Retinal pigment epithelial cell (primary cell): ENCODE data around the gene XKR7.

Experiments used
- DNase-seq: peaks from one replicate; pipeline ENCODE4 v3.0.0-alpha.2; 2010; ENCODE audit warnings: low read depth
- H3K4me3 ChIP-seq: 2 replicates; pipeline ENCODE4 v1.5.1; 2011; ENCODE audit warnings: mild to moderate bottlenecking, low read length, control low read depth, moderate library complexity
- TF ChIP-seq, protein P1 (sequence below): conservative IDR thresholded peaks from 2 replicates; pipeline ENCODE4 v1.5.1; 2011; ENCODE audit warnings: low read depth, low read length, control low read depth, inconsistent platforms

Gene XKR7

DNA sequence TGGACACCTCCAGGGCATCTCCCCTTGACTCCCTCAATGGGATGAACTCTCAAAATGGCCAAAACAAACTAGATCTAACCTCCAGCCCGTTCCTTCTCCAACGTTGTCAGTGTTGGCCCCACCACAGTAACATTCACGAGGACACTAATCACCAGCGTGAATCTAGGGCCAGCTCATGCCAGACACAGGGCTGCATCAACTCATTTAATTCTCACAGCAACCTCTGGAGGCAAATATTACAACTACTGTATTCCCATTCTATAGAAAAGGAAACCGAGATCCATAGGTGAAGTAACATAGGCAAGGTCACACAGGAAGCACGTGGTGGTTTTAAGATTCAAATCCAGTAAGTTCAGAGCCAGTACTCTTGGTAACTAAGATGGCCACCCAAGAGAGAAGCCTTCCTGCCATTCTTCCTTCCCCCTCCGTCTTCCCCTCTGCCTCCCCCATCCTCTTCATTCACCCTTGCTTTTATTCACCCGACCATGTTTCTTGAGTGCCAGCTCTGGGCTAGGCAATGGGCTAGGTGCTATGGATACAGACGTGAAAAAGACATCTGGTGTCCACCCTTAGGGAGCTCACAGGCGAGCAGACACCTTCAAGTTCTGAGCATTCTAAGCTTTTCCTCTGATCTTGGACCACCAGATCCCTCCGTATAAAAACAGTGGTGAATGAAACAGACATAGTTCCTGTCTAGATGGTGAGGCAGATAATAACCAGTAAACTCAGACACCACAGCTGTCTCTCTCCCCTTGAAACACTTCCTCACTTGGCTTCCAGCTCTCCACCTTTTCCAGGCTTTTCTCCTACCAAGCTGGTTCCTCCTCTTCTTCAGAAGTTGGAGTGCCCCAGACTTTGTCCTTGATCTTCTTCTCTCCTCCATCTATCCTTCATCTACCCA is 51.9 kb downstream of the XKR7 start:
- TF ChIP-seq, protein P1, sequence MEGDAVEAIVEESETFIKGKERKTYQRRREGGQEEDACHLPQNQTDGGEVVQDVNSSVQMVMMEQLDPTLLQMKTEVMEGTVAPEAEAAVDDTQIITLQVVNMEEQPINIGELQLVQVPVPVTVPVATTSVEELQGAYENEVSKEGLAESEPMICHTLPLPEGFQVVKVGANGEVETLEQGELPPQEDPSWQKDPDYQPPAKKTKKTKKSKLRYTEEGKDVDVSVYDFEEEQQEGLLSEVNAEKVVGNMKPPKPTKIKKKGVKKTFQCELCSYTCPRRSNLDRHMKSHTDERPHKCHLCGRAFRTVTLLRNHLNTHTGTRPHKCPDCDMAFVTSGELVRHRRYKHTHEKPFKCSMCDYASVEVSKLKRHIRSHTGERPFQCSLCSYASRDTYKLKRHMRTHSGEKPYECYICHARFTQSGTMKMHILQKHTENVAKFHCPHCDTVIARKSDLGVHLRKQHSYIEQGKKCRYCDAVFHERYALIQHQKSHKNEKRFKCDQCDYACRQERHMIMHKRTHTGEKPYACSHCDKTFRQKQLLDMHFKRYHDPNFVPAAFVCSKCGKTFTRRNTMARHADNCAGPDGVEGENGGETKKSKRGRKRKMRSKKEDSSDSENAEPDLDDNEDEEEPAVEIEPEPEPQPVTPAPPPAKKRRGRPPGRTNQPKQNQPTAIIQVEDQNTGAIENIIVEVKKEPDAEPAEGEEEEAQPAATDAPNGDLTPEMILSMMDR: no peak
- H3K4me3 ChIP-seq: no peak overlapping the region
- DNase-seq: no peak

DNA sequence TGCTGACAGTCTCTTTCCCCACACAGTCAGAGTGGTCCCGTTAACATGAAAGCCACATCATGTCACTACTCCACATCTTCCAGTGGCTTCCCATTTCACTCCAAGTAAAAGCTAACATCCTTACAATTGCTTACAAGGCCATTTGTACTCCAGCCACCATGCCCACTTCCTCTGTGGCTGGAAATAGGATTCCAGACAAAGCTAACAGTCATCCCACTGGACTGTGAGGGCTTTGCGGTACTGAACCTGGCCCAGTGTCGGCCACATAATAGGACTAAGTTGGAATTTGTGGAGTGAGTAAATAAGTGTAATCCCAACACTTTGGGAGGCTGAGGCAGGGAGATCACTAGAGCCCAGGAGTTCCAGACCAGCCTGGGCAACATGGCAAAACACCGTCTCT is 53.1 kb downstream of the XKR7 start:
- no peak overlapping the region for H3K4me3 ChIP-seq
- TF ChIP-seq, protein P1: no peak
- no peak for DNase-seq

DNA sequence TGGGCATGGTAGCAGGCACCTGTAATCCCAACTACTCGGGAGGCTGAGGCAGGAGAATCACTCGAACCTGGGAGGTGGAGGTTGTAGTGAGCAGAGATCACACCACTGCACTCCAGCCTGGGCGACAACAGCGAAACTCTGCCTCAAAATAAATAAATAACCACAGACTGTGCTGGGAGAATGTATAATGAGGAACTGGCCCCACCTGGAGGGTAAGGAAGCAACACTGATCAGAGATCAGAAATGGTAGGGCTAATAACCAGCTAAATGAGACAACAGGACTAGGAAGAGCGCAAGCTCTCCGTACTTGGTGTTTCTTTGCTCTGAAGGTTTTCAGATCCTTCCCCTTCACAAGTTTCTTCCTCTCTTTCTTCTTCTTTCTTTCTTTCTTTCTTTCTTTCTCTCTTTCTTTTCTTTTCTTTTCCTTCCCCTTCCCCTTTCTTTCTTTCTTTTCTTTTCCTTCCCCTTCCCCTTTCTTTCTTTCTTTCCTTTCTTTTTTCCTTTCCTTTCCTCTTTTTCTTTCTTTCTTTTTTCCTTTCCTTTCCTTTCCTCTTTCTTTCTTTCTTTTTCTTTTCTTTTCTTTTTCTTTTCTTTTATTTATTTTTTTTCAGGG is 56.8 kb downstream of the XKR7 start:
- TF ChIP-seq, protein P1: no peak
- H3K4me3 ChIP-seq: no peak overlapping the region
- no peak for DNase-seq

DNA sequence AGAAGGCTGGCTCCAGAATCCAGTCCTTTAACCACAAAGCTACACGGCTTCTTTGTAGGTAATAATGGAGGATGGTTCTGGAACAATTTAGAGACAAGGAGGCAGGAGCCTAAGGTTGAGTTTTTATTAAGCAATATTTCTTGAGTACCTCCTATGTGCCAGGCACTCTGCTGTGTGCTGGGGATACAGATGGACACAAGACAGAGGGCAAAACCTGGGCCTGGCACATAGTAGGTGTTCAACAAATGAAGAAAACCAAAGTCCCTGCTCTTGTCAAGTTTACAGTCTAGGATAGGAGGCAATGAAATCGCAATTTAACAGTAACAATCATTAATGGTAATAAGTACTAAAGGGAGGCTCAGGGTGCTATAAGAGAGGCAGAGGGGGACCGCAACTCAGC is 59.7 kb downstream of the XKR7 start:
- no peak overlapping the region for H3K4me3 ChIP-seq
- no peak for DNase-seq
- TF ChIP-seq, protein P1: no peak

DNA sequence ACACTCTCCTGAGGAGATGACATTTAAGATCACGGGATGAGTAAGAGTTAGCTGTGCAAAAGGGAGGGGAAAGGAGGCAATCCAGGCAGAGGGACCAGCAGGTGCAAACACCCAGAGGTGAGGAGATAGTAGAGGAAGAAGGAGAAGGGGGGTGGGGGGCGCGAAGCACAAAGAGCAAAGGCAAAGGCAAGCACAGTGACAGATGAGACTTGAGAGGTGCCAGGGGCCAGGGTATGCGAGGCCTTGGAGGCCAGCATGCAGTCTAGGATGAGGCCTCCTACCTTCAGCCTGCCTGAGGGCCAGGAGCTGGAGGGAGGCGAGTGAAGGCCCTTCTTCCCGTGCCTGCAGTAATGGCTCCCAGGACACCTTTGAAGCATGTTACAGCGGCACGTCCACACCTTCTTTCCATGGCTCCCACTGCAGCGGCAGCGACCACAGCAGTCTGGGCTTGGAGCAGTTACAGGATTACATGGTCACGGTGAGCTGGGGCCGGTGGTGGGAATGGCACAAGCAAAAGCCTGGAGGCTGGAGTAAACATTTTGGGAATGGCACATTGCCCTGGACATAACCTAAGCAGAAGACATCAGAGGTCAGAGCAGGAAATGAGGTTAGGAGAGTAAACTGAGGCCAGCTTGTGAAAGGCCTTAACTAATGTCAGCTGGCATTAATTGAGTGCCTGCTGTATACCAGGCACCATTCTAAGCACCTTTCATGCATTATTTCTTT is 60.9 kb downstream of the XKR7 start:
- H3K4me3 ChIP-seq: no peak overlapping the region
- TF ChIP-seq, protein P1: no peak
- no peak for DNase-seq

DNA sequence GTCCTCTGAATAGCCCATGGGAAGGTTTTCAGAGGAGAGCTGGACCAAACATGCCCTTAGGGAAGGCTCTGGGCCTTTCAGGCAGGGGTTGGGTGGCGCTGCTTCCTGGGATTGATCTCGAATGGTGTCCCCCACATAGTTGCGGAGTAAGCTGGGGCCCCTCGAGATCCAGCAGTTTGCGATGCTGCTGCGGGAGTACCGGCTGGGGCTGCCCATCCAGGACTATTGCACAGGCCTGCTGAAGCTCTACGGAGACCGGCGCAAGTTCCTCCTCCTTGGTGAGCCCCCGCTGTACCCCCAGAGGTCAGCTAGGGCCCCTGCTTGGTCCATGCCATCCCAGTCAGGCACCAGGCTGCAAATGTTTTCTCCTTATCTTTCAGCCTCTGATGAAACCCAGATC is 61.6 kb downstream of the XKR7 start:
- TF ChIP-seq, protein P1: no peak
- H3K4me3 ChIP-seq: no peak overlapping the region
- no peak for DNase-seq
